Subcutaneous adipose tissue (tissue), 4 donors: ENCODE results near the gene BOK. TPM values are rescaled to one million over a fixed set of nuclear protein-coding genes. Genes with fewer than 3 reads are reported as not detected.

ENCODE experiments used
- CTCF ChIP-seq: fragments of 450-650 bp; IDR thresholded peaks from one replicate; pipeline ENCODE4 v1.5.1; 2016; ENCODE audit warnings: low read depth, mild to moderate bottlenecking, control low read depth, antibody characterized with exemption, moderate library complexity
- total RNA-seq, 4 donors: library from RNA; depleted of rRNA; stranded (reverse); fragments of >200 nt; gene quantifications; one replicate each; pipeline ENCODE4 v1.1.0, GENCODE V29; 2016

BOK gene
- total RNA-seq, 4 donors from 2014 or later, result 69.9 to 421 (median 80.4) TPM

- no peak for TF ChIP-seq CTCF
These were observed 7.9 kb downstream of the BOK start for GRCh38 chr2:241566468-241566867.

- TF ChIP-seq CTCF, result no peak
These were observed 9.2 kb downstream of the BOK start for GRCh38 chr2:241567776-241568175.

DNA sequence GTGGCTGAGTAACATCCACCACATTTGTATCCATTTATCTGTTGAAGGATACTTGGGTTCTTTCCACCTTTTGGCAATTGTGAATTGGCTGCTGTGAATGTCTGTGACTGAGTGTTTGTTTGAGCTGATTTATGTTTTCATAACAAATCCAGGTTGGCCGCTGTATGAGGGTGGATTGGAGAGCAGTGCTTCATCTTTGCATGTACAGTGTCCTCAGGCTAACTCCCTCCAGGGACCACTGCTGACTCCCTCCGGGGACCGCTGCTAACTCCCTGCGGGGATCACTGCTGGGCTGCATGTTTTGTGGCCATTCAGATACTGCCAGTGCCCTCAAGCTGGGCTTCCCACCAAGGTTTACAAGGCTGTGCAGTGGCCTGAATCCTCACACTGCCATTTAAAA lies 10.2 kb downstream of the BOK start:
- no peak for TF ChIP-seq CTCF

DNA sequence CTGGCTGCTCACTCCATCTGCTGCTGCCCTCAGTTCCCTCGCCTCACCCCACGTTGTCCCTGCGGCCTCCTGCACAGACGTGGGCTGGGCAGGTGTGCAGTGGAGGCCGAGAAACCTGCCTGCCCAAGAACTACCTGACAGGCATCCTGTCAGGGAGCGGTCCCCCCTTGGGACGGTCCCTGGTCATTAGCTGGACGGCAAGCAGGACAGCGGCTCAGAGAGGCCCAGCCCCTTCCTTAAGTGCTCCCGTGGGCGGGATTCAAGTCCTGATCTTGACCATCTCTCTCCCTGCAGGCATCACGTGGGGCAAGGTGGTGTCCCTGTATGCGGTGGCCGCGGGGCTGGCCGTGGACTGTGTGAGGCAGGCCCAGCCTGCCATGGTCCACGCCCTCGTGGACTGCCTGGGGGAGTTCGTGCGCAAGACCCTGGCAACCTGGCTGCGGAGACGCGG lies 11.3 kb downstream of the BOK start:
- TF ChIP-seq CTCF, result no peak

DNA sequence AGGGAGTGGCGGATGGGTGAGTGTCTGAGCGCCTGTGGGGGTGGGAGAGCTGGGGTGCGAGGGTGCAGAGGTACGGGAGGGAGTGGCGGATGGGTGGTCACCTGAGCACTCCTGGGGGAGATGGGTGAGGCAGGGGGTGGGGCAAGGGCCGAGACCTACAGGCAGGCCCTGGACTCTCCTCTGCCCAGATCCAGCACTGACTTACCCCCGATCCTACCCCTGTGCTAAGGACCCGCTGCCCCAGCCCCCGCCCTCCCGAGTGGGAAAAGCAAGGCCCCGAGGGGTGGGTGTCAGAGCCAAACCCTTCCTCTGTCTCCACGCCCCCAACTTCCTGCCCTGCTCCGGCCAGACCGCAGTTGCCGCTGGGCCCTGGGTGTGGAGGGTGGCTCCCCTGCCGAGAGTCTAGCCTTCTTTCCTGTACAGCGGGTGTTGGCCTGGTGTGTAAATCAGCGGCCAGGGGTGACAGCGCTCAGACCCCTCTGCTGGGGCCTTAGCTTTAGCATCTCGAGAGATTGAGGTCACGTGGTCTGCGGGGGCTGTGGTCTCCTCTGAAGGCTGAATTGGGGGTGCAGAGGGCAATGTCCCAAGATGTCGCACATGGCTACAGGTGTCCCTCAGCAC lies 12.5 kb downstream of the BOK start:
- TF ChIP-seq CTCF, result no peak

DNA sequence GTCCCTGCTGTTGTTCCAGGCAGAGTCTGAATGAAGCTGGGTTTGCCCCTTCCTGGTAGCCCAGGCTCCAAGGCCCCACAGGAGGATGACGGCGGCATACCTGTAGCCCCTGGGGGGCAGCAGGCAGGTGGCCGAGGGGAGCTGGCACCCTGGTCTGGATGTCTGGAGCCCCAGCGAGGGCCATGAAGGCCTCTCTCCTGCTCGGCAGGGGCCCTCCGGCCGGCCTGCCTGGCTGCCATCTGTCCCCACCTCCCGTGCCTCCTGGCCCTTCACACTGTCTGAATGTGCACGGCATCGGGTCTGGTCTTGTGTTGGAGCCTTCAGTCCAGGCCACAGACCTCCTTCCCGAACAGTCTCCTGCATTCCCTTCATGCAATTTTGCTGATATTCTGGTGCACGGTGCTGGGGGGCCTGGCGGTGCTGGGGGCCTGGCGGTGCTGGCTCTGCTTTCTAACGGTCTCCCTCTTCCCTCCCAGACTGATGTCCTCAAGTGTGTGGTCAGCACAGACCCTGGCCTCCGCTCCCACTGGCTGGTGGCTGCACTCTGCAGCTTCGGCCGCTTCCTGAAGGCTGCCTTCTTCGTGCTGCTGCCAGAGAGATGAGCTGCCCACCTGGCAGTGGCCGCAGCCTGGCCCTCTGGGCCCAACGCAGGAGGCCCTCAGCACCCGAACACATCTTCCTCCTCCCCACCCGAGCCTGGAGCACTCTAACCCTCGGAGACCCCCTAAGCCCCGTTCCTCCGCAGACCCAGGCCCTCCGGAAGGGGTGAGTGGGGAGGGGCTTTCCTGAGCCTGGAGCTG lies 13.5 kb downstream of the BOK start:
- TF ChIP-seq CTCF, result no peak

DNA sequence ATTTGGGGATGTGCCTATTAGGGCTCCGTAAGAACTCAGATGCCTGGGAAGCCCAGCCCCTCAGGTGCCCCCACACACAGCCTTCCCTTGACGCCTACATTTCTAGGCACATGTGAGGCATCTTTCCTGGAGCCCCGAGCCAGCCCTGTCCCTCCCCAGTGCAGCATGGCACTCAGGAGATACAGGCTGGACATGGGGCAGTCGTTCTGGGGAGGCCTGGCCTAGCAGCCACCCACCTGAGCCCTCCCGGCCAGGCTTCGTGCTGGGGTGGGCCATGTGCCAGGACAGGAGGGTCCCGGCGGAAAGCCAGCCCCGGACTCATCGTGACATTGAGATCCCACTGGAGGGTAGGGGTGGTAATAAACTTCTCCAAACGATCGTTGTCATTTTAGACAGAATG lies 15.2 kb downstream of the BOK start:
- TF ChIP-seq CTCF, result no peak
